HEK293T (cell line): ENCODE measurements around the gene APC2.
"Not testable (repeated sequence)": the region's sequence is repeated elsewhere in the genome, so short reads cannot be mapped to it uniquely, and the experiment has no call there.

ENCODE experiments used
- CTCF ChIA-PET: fragments of 350-600 bp; formaldehyde crosslinking; extraction: SDS; loops from one replicate; lab custom pipeline; 2021; ENCODE audit warnings: antibody characterized with exemption, inconsistent platforms; lab: Yijun Ruan, JAX
- POLR2A ChIA-PET: fragments of 350-600 bp; formaldehyde crosslinking; extraction: SDS; loops from one replicate; lab custom pipeline; 2020; ENCODE audit warnings: antibody characterized with exemption, inconsistent platforms; lab: Yijun Ruan, JAX
- DNase-seq: peaks from one replicate; pipeline ENCODE4 v3.0.0; 2012; ENCODE audit warnings: mixed read lengths; ENCODE audit errors: extremely low spot score
- ARNT ChIP-seq: fragments of 450-650 bp; IDR thresholded peaks from 2 replicates; pipeline ENCODE4 v1.6.1; 2017; ENCODE audit warnings: mild to moderate bottlenecking
- BHLHE40 ChIP-seq: fragments of 450-650 bp; IDR thresholded peaks from 2 replicates; pipeline ENCODE4 v1.6.1; 2016; ENCODE audit warnings: mild to moderate bottlenecking, moderate library complexity, borderline replicate concordance
- CTBP1 ChIP-seq: fragments of 450-650 bp; IDR thresholded peaks from 2 replicates; pipeline ENCODE4 v1.6.1; 2016; ENCODE audit warnings: borderline replicate concordance
- ELF4 ChIP-seq: fragments of 450-650 bp; IDR thresholded peaks from 2 replicates; pipeline ENCODE4 v1.6.1; 2017; ENCODE audit warnings: antibody characterized with exemption
- FOXA1 ChIP-seq: fragments of 450-650 bp; IDR thresholded peaks from 2 replicates; pipeline ENCODE4 v1.6.1; 2016; ENCODE audit warnings: mild to moderate bottlenecking
- FOXK2 ChIP-seq: fragments of 450-650 bp; IDR thresholded peaks from 2 replicates; pipeline ENCODE4 v1.6.1; 2016; ENCODE audit warnings: mild to moderate bottlenecking
- FOXM1 ChIP-seq: fragments of 450-650 bp; IDR thresholded peaks from 2 replicates; pipeline ENCODE4 v1.6.1; 2017; ENCODE audit warnings: mild to moderate bottlenecking, borderline replicate concordance
- HDGF ChIP-seq: fragments of 450-650 bp; IDR thresholded peaks from 2 replicates; pipeline ENCODE4 v1.6.1; 2017; ENCODE audit warnings: antibody characterized with exemption, borderline replicate concordance
- L3MBTL2 ChIP-seq: fragments of 450-650 bp; conservative IDR thresholded peaks from 2 replicates; pipeline ENCODE4 v1.6.1; 2016; ENCODE audit warnings: mild to moderate bottlenecking
- LEF1 ChIP-seq: fragments of 450-650 bp; IDR thresholded peaks from 2 replicates; pipeline ENCODE4 v1.6.1; 2017; ENCODE audit warnings: mild to moderate bottlenecking, borderline replicate concordance
- NFRKB ChIP-seq: fragments of 450-650 bp; IDR thresholded peaks from 2 replicates; pipeline ENCODE4 v1.6.1; 2016; ENCODE audit warnings: mild to moderate bottlenecking, moderate library complexity
- PKNOX1 ChIP-seq: fragments of 450-650 bp; IDR thresholded peaks from 2 replicates; pipeline ENCODE4 v1.6.1; 2016
- SP1 ChIP-seq: fragments of 450-650 bp; IDR thresholded peaks from 2 replicates; pipeline ENCODE4 v1.6.1; 2017
- SUZ12 ChIP-seq: fragments of 450-650 bp; IDR thresholded peaks from 2 replicates; pipeline ENCODE4 v1.6.1; 2016; ENCODE audit warnings: mild to moderate bottlenecking
- TARDBP ChIP-seq: fragments of 450-650 bp; IDR thresholded peaks from 2 replicates; pipeline ENCODE4 v1.6.1; 2016
- ZNF384 ChIP-seq: fragments of 450-650 bp; IDR thresholded peaks from 2 replicates; pipeline ENCODE4 v1.6.1; 2016

APC2 gene

GRCh38 chr19:1495051-1495798 lies 45.3 kb downstream of the APC2 start:
- no peak for DNase-seq
- ChIA-PET POLR2A (no interaction called here), CTCF (no interaction called here)
- TF ChIP-seq BHLHE40: no peak
- no peak for TF ChIP-seq NFRKB
- no peak for TF ChIP-seq L3MBTL2
- no peak for TF ChIP-seq FOXA1
- no peak for TF ChIP-seq ARNT
- no peak for TF ChIP-seq FOXK2
- no peak for TF ChIP-seq FOXM1
- no peak for TF ChIP-seq HDGF
- no peak for TF ChIP-seq TARDBP

- TF ChIP-seq FOXK2: no peak
- no peak for TF ChIP-seq ELF4
- TF ChIP-seq TARDBP: no peak
- no peak for TF ChIP-seq FOXM1
- no peak for TF ChIP-seq PKNOX1
- no peak for TF ChIP-seq ZNF384
- TF ChIP-seq LEF1: no peak
- no peak for TF ChIP-seq L3MBTL2
- TF ChIP-seq NFRKB: no peak
- TF ChIP-seq FOXA1: no peak
- TF ChIP-seq BHLHE40: no peak
- no peak for TF ChIP-seq SUZ12
- no peak for TF ChIP-seq HDGF
- no peak for TF ChIP-seq SP1
- TF ChIP-seq CTBP1: no peak
- TF ChIP-seq ARNT: no peak
- ChIA-PET CTCF (no interaction called here), POLR2A (no interaction called here)
- DNase-seq: no peak
Measured at GRCh38 chr19:1495799-1496713, 46.1 kb downstream of the APC2 start.

GRCh38 chr19:1496714-1497577 lies 47.0 kb downstream of the APC2 start:
- ChIA-PET CTCF (no interaction called here), POLR2A (no interaction called here)
- no peak for TF ChIP-seq PKNOX1
- TF ChIP-seq ELF4: no peak
- TF ChIP-seq ARNT: no peak
- TF ChIP-seq L3MBTL2: no peak
- TF ChIP-seq HDGF: no peak
- no peak for DNase-seq

DNA sequence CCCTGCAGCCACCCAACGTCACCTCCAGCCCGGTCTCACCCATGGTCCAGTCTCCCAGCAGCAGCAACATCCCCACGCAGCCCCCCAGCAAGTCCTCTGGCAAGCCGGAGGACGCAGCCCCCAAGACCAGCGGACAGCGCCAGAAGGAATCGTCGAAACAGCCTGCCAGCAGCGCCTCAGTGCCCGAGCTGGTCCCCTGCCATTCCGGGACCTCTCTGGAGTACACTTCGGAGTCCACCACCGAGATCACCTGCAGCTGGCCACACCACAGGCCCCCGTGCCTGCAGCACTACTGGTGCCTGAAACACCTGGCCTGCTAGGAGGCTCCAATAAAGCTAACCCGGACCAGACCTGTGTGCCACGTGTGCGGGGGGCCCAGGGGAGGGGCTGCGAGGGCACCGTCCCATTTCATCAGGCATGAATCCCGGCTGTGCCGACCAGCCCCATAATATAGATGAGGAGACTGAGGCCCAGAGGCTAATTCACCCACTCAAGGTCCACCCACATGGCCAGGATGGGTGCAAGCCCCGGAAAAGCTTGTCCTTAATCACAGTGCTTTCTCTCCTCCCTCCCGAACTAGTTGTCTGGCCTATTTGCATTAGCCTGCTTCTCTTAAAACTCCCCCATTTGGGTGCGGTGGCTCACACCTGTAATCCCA lies 47.8 kb downstream of the APC2 start:
- POLR2A ChIA-PET: no interaction called here
- no peak for DNase-seq
- CTCF ChIA-PET: no interaction called here
- TF ChIP-seq PKNOX1: no peak
- TF ChIP-seq HDGF: no peak

DNA sequence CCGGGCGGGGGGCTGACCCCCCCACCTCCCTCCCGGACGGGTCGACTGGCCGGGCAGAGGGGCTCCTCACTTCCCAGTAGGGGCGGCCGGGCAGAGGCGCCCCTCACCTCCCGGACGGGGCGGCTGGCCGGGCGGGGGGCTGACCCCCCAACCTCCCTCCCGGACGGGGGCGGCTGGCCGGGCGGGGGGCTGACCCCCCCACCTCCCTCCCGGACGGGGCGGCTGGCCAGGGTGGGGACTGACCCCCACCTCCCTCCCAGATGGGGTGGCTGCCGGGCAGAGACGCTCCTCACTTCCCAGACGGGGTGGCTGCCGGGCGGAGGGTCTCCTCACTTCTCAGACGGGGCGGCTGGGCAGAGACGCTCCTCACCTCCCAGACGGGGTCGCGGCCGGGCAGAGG lies 49.3 kb downstream of the APC2 start:
- POLR2A ChIA-PET, DNase-seq, CTCF ChIA-PET: not testable (repeated sequence)

DNA sequence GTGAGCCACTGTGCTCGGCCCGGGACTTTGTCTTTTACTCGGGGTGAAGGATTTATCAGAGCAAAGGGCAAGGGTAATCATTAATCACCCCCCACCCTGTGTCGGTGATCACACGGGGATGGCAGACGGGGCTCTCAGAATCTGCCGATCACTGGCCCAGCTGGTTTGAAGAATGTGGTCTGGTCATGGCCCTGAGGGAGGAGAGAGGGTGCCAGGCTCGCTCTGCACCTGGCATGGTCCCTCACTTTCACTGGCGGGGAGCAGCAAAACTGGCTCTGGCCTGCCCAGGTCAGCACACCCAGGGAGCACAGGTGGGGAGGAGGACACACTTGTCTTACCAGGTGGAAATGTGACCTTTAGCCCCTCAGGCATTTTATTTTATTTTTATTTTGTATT lies 51.3 kb downstream of the APC2 start:
- CTCF ChIA-PET: interaction anchor here (0.6 kb wide), 1 partner anchor 638 kb away, joined by 3 read pairs; no protein-coding TSS in a partner anchor
- POLR2A ChIA-PET: no interaction called here
- DNase-seq: no peak
- no peak for TF ChIP-seq NFRKB
- TF ChIP-seq SUZ12: no peak
- TF ChIP-seq LEF1: no peak
- TF ChIP-seq CTBP1: no peak
- TF ChIP-seq FOXK2: no peak
- TF ChIP-seq FOXM1: no peak
- no peak for TF ChIP-seq FOXA1
- no peak for TF ChIP-seq TARDBP
- TF ChIP-seq BHLHE40: no peak
- no peak for TF ChIP-seq L3MBTL2
- TF ChIP-seq SP1: no peak
- no peak for TF ChIP-seq ELF4
- no peak for TF ChIP-seq ZNF384
- no peak for TF ChIP-seq PKNOX1
- TF ChIP-seq HDGF: no peak
- no peak for TF ChIP-seq ARNT
